NCI-H345 treated with DMSO at 0.1 percent for 48 hours (cell line): ENCODE data around the gene MUC20.
"Not testable (repeated sequence)": the region's sequence is repeated elsewhere in the genome, so short reads cannot be mapped to it uniquely, and the experiment has no call there.

Experiments
- DNase-seq: peaks from one replicate; lab custom pipeline; 2025; ENCODE audit not compliant: unreplicated experiment; lab: John Stamatoyannopoulos, UW

MUC20 gene

GRCh38 chr3:195769551-195769950 is 48.8 kb downstream of the MUC20 start:
- DNase-seq, result no peak

- no peak for DNase-seq
Observed at GRCh38 chr3:195770081-195770840, 49.5 kb downstream of the MUC20 start.

- not testable (repeated sequence) for DNase-seq
Observed at GRCh38 chr3:195770841-195771645, 50.3 kb downstream of the MUC20 start.

- no peak for DNase-seq
Observed at GRCh38 chr3:195771646-195772300, 51.0 kb downstream of the MUC20 start.

- no peak for DNase-seq
Observed at GRCh38 chr3:195773956-195774537, 53.3 kb downstream of the MUC20 start.

- no peak for DNase-seq
Observed at GRCh38 chr3:195774917-195775316, 54.1 kb downstream of the MUC20 start.

- no peak for DNase-seq
Observed at GRCh38 chr3:195777975-195778374, 57.2 kb downstream of the MUC20 start.

GRCh38 chr3:195781236-195781635 is 60.5 kb downstream of the MUC20 start:
- DNase-seq, result not testable (repeated sequence)
